Adrenal gland (tissue), 5 donors: Measurements from ENCODE around the gene MYO9A.

Experiments
- CTCF ChIP-seq, 6 experiments: fragments of 450-650 bp in 4 of 6; fragments of 200-600 bp in 2 of 6; sonication (generic) in 1 of 6; IDR thresholded peaks; 1 replicate in 5 of 6; 2 replicates in 1 of 6; pipeline versions ENCODE4 v1.5.1 to v1.8.0; 2016 to 2021; ENCODE audit warnings: antibody characterized with exemption in 6 of 6, mild to moderate bottlenecking in 2 of 6, moderate library complexity in 1 of 6
- POLR2A ChIP-seq, 2 donors: fragments of 450-650 bp; IDR thresholded peaks; one replicate each; pipeline ENCODE4 v1.6.1; 2017; ENCODE audit warnings: antibody characterized with exemption in 2 of 2, mild to moderate bottlenecking in 2 of 2, moderate library complexity in 1 of 2
- donor health status: DM: no; HTN: no; CAD: no.

DNA sequence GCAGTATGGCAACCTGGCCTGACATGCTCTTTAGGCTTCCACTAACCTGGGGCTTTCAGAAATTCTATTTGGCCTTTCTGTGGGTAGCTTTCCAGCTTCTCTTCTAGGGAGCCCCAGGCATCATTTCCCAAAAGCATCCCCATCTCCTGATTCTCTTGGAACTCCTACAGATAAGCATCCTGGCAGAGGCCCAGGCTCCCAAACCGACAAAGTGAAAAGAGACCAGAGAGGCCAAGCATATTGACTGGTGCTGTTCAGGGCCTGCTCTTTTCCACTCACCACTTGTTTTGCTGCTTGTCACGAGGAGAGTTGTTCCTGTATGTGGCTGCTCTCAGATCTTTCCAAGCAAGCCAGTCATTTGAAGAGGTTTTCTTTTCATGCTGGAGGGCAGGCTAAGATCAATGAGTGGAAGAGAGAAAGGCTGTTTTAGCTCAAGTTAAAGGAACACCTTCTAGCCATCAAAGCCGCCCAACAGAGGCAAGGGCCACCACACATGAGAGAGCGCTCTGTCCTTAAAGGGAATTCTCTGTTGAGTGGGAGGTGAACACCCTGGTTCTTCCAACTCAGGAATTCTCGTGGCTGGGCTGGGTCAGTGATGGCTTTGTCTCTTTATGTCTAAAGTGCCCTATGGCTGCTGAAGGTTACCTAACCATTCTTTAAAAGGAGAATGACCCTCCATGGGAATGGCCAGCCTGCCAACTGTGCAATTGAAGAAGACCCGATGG, 338.7 kb downstream of the MYO9A start:
- no peak for TF ChIP-seq CTCF (IDR thresholded peaks at IDR 0.05)
- no peak for TF ChIP-seq POLR2A (IDR thresholded peaks at IDR 0.05)
